A673 (cell line): ENCODE measurements around the gene EXOC6. TPM values are rescaled to one million over a fixed set of nuclear protein-coding genes. Genes with fewer than 3 reads are reported as not detected.

ENCODE experiments used
- BruUV-seq: library from RNA; stranded (reverse); fragments of 400-500 nt; replicated peaks from 2 replicates; lab custom pipeline; 2021; lab: Mats Ljungman, UMichigan
- CTCF ChIA-PET: fragments of 300-600 bp; sonication (Branson Sonifier 250); formaldehyde crosslinking; loops from one replicate; lab custom pipeline; 2022; ENCODE audit warnings: antibody characterized with exemption; lab: Charles Lee
- POLR2A ChIA-PET: fragments of 300-600 bp; sonication (Branson Sonifier 250); formaldehyde crosslinking; loops from one replicate; lab custom pipeline; 2022; ENCODE audit warnings: antibody characterized with exemption; ENCODE audit not compliant: low non-redundant PET; lab: Charles Lee
- DNase-seq: peaks from one replicate; pipeline ENCODE4 v3.0.0-alpha.2; 2015; ENCODE audit warnings: low spot score
- H3K27ac ChIP-seq: fragments of 200-600 bp; sonication (generic); 2 replicates; pipeline ENCODE4 v1.5.1; 2016; ENCODE audit warnings: mixed run types, low read depth, mild to moderate bottlenecking, mixed read lengths, antibody characterized with exemption, low read length; ENCODE audit not compliant: poor library complexity, severe bottlenecking
- H3K27me3 ChIP-seq: fragments of 200-600 bp; sonication (generic); replicated peaks from 2 replicates; pipeline ENCODE4 v1.6.1; 2017; ENCODE audit warnings: mixed run types, low read depth, mild to moderate bottlenecking, mixed read lengths, antibody characterized with exemption, low read length; ENCODE audit not compliant: insufficient read depth, poor library complexity
- H3K36me3 ChIP-seq: fragments of 200-600 bp; sonication (generic); 2 replicates; pipeline ENCODE4 v1.6.1; 2016; ENCODE audit warnings: mixed run types, mild to moderate bottlenecking, mixed read lengths, antibody characterized with exemption, low read length; ENCODE audit not compliant: insufficient read depth, poor library complexity, severe bottlenecking
- H3K4me1 ChIP-seq: fragments of 200-600 bp; sonication (generic); 2 replicates; pipeline ENCODE4 v1.6.1; 2017; ENCODE audit warnings: mixed run types, mild to moderate bottlenecking, mixed read lengths, antibody characterized with exemption, low read length; ENCODE audit not compliant: insufficient read depth, poor library complexity, severe bottlenecking
- H3K4me3 ChIP-seq: fragments of 200-600 bp; sonication (generic); 2 replicates; pipeline ENCODE4 v1.5.1; 2016; ENCODE audit warnings: low read depth, mixed run types, mild to moderate bottlenecking, mixed read lengths, low read length; ENCODE audit not compliant: poor library complexity, severe bottlenecking
- H3K9me3 ChIP-seq: fragments of 200-600 bp; sonication (generic); 2 replicates; pipeline ENCODE4 v1.6.1; 2016; ENCODE audit warnings: mixed run types, low read depth, mild to moderate bottlenecking, mixed read lengths, antibody characterized with exemption, low read length; ENCODE audit not compliant: poor library complexity, severe bottlenecking
- CTCF ChIP-seq: fragments of 300-800, 200-600 bp; sonication (generic); conservative IDR thresholded peaks from 2 replicates; pipeline ENCODE4 v1.5.1; 2017; ENCODE audit warnings: low read depth, mild to moderate bottlenecking, antibody characterized with exemption, low read length, moderate library complexity, mixed read lengths
- EZH2 ChIP-seq: fragments of 200-600 bp; sonication (generic); IDR thresholded peaks from 2 replicates; pipeline ENCODE4 v1.6.1; 2017; ENCODE audit warnings: borderline replicate concordance, low read depth, mild to moderate bottlenecking, mixed read lengths, antibody characterized with exemption, low read length; ENCODE audit not compliant: poor library complexity, severe bottlenecking
- intact Hi-C: fragments of 100-400 bp; cut with micrococcal nuclease; formaldehyde crosslinking; loops from one replicate; pipeline ENCODE4 v1.10.0; 2022; ENCODE audit not compliant: unreplicated experiment
- total RNA-seq: library from RNA; stranded (reverse); gene quantifications from 2 replicates; pipeline ENCODE4 v1.2.3, GENCODE V29; 2021

The EXOC6 gene
- total RNA-seq, 1 experiment from 2014 or later: 35.0 TPM

- intact Hi-C loops: loop anchor here (10.0 kb wide), 1 partner anchor 399 kb away; the partner anchor contains the start of gene MYOF
- no peak overlapping the region for H3K27ac ChIP-seq
- no peaks in the 10 kb centered on the region for H3K27me3 ChIP-seq
- no peak for TF ChIP-seq CTCF
- no peak for TF ChIP-seq EZH2
- no peak overlapping the region for H3K4me3 ChIP-seq
- no peaks in the 10 kb centered on the region for H3K9me3 ChIP-seq
- no peak for DNase-seq
- CTCF ChIA-PET: interaction anchor here (0.5 kb wide), 1 partner anchor 543 kb away, joined by 3 read pairs; no protein-coding TSS in a partner anchor
- BruUV-seq: no TSS peak
- POLR2A ChIA-PET: no interaction called here
- no peaks in the 10 kb centered on the region for H3K36me3 ChIP-seq
- H3K4me1 ChIP-seq: no peaks in the 10 kb centered on the region
These were observed 237.0 kb downstream of the EXOC6 start for GRCh38 chr10:93085272-93085859.

- Histone ChIP-seq H3K9me3 (no peaks in the 10 kb centered on the region), H3K4me1 (no peaks in the 10 kb centered on the region), H3K27me3 (no peaks in the 10 kb centered on the region), H3K27ac (no peak overlapping the region), H3K4me3 (no peak overlapping the region), H3K36me3 (no peaks in the 10 kb centered on the region)
- CTCF ChIA-PET: no interaction called here
- no peak for DNase-seq
- POLR2A ChIA-PET: no interaction called here
- intact Hi-C loops: loop anchor here (10.0 kb wide), 1 partner anchor 399 kb away; the partner anchor contains the start of gene MYOF
- TF ChIP-seq CTCF: no peak
- TF ChIP-seq EZH2: no peak
- BruUV-seq: no TSS peak
These were observed 238.0 kb downstream of the EXOC6 start for GRCh38 chr10:93086289-93086688.

GRCh38 chr10:93087846-93088245 lies 239.5 kb downstream of the EXOC6 start:
- no TSS peak for BruUV-seq
- Histone ChIP-seq H3K36me3 (no peaks in the 10 kb centered on the region), H3K27ac (no peak overlapping the region), H3K27me3 (no peaks in the 10 kb centered on the region), H3K4me1 (no peaks in the 10 kb centered on the region), H3K4me3 (no peak overlapping the region), H3K9me3 (no peaks in the 10 kb centered on the region)
- CTCF ChIA-PET: no interaction called here
- POLR2A ChIA-PET: no interaction called here
- no peak for TF ChIP-seq EZH2
- no peak for TF ChIP-seq CTCF
- intact Hi-C loops: loop anchor here (10.0 kb wide), 1 partner anchor 397 kb away; the partner anchor contains the start of gene MYOF
- DNase-seq: no peak
